DOHH2 (cell line): Measurements from ENCODE around the gene TDRD7.

Experiments
- H3F3A ChIP-seq: fragments of 200-600 bp; sonication (generic), shearing (Covaris generic); 2 replicates; pipeline ENCODE4 v1.6.0; 2016; ENCODE audit warnings: antibody characterized with exemption, mild to moderate bottlenecking; ENCODE audit not compliant: control insufficient read depth, insufficient read depth
- H3K27ac ChIP-seq: fragments of 200-600 bp; sonication (generic); 2 replicates; pipeline ENCODE4 v1.5.1; 2014; ENCODE audit warnings: low read depth, mild to moderate bottlenecking, low read length, moderate library complexity
- H3K27me3 ChIP-seq: fragments of 200-600 bp; sonication (generic); 2 replicates; pipeline ENCODE4 v1.6.1; 2014; ENCODE audit warnings: mild to moderate bottlenecking, low read length, mixed read lengths; ENCODE audit not compliant: control insufficient read depth
- H3K36me3 ChIP-seq: fragments of 200-600 bp; sonication (generic); 2 replicates; pipeline ENCODE4 v1.6.1; 2014; ENCODE audit warnings: mild to moderate bottlenecking, low read length, moderate library complexity, mixed read lengths; ENCODE audit not compliant: control insufficient read depth
- H3K4me1 ChIP-seq: fragments of 200-600 bp; sonication (generic); 2 replicates; pipeline ENCODE4 v1.6.1; 2014; ENCODE audit warnings: mild to moderate bottlenecking, low read length, mixed read lengths; ENCODE audit not compliant: control insufficient read depth
- H3K4me2 ChIP-seq: fragments of 200-600 bp; sonication (generic); 2 replicates; pipeline ENCODE4 v1.6.0; 2014; ENCODE audit warnings: mild to moderate bottlenecking, low read length, moderate library complexity
- H3K4me3 ChIP-seq: fragments of 200-600 bp; sonication (generic); 2 replicates; pipeline ENCODE4 v1.5.1; 2014; ENCODE audit warnings: mild to moderate bottlenecking, low read length, mixed read lengths
- H3K79me2 ChIP-seq: fragments of 200-600 bp; sonication (generic); 2 replicates; pipeline ENCODE4 v1.6.1; 2014; ENCODE audit warnings: mild to moderate bottlenecking, low read length, mixed read lengths; ENCODE audit not compliant: control insufficient read depth
- H3K9me2 ChIP-seq: fragments of 200-600 bp; sonication (generic); replicated peaks from 2 replicates; pipeline ENCODE4 v1.6.1; 2014; ENCODE audit warnings: mild to moderate bottlenecking, low read length, mixed read lengths; ENCODE audit not compliant: control insufficient read depth
- H3K9me3 ChIP-seq: fragments of 200-600 bp; sonication (generic); 2 replicates; pipeline ENCODE4 v1.6.1; 2014; ENCODE audit warnings: antibody characterized with exemption, low read length, mixed read lengths; ENCODE audit not compliant: control insufficient read depth, insufficient read depth
- H4K20me1 ChIP-seq: fragments of 200-600 bp; sonication (generic); 2 replicates; pipeline ENCODE4 v1.6.0; 2014; ENCODE audit warnings: low read depth, mild to moderate bottlenecking, antibody characterized with exemption, low read length, moderate library complexity; ENCODE audit not compliant: control insufficient read depth, insufficient read depth
- CTCF ChIP-seq: fragments of 200-600 bp; sonication (generic); IDR thresholded peaks from one replicate; pipeline ENCODE4 v1.5.1; 2014; ENCODE audit warnings: antibody characterized with exemption, mild to moderate bottlenecking, low read depth, low read length; ENCODE audit not compliant: poor library complexity, severe bottlenecking
- EZH2phosphoT487 ChIP-seq: fragments of 200-600 bp; sonication (generic); IDR thresholded peaks from 2 replicates; pipeline ENCODE4 v1.6.1; 2017; ENCODE audit warnings: borderline replicate concordance, mild to moderate bottlenecking, antibody characterized with exemption, low read length, moderate library complexity, mixed read lengths

The TDRD7 gene

GRCh38 chr9:97366889-97367288 lies 45.0 kb upstream of the TDRD7 start:
- H3K9me2 ChIP-seq, result no peaks in the 10 kb centered on the region
- no peaks in the 10 kb centered on the region for H3K9me3 ChIP-seq
- no peaks in the 10 kb centered on the region for H3K79me2 ChIP-seq
- H3K27ac ChIP-seq, result no peak overlapping the region
- no peaks in the 10 kb centered on the region for H3K27me3 ChIP-seq
- H3F3A ChIP-seq, result no peaks in the 10 kb centered on the region
- H3K4me1 ChIP-seq, result no peaks in the 10 kb centered on the region
- no peak overlapping the region for H3K4me3 ChIP-seq
- TF ChIP-seq EZH2phosphoT487 (no peak), CTCF (no peak)
- no peaks in the 10 kb centered on the region for H4K20me1 ChIP-seq
- no peaks in the 10 kb centered on the region for H3K36me3 ChIP-seq
- H3K4me2 ChIP-seq, result no peak overlapping the region

GRCh38 chr9:97367729-97368128 lies 44.2 kb upstream of the TDRD7 start:
- H3K36me3 ChIP-seq, result no peaks in the 10 kb centered on the region
- no peaks in the 10 kb centered on the region for H3K4me1 ChIP-seq
- no peak overlapping the region for H3K4me3 ChIP-seq
- H3F3A ChIP-seq, result no peaks in the 10 kb centered on the region
- no peaks in the 10 kb centered on the region for H3K9me2 ChIP-seq
- no peaks in the 10 kb centered on the region for H3K27me3 ChIP-seq
- H4K20me1 ChIP-seq, result no peaks in the 10 kb centered on the region
- no peak overlapping the region for H3K27ac ChIP-seq
- no peak for TF ChIP-seq CTCF
- TF ChIP-seq EZH2phosphoT487, result no peak
- H3K79me2 ChIP-seq, result no peaks in the 10 kb centered on the region
- no peaks in the 10 kb centered on the region for H3K9me3 ChIP-seq
- no peak overlapping the region for H3K4me2 ChIP-seq

- no peak for TF ChIP-seq EZH2phosphoT487
- no peak for TF ChIP-seq CTCF
Observed at GRCh38 chr9:97368964-97369363, 42.9 kb upstream of the TDRD7 start.

GRCh38 chr9:97372580-97372979 lies 39.3 kb upstream of the TDRD7 start:
- no peaks in the 10 kb centered on the region for H3K27me3 ChIP-seq
- H3K79me2 ChIP-seq, result no peaks in the 10 kb centered on the region
- H4K20me1 ChIP-seq, result no peaks in the 10 kb centered on the region
- H3K4me2 ChIP-seq, result no peak overlapping the region
- H3F3A ChIP-seq, result no peaks in the 10 kb centered on the region
- H3K9me3 ChIP-seq, result no peaks in the 10 kb centered on the region
- H3K4me1 ChIP-seq, result no peaks in the 10 kb centered on the region
- no peaks in the 10 kb centered on the region for H3K9me2 ChIP-seq
- no peak overlapping the region for H3K27ac ChIP-seq
- no peak overlapping the region for H3K4me3 ChIP-seq
- no peaks in the 10 kb centered on the region for H3K36me3 ChIP-seq
- TF ChIP-seq EZH2phosphoT487 (no peak), CTCF (no peak)

More at GRCh38 chr9:97368964-97369363, 42.9 kb upstream of the TDRD7 start:
- Histone ChIP-seq H3K4me2 (no peak overlapping the region), H3K9me2 (no peaks in the 10 kb centered on the region), H3F3A (no peaks in the 10 kb centered on the region), H3K9me3 (no peaks in the 10 kb centered on the region), H3K36me3 (no peaks in the 10 kb centered on the region), H3K4me1 (no peaks in the 10 kb centered on the region), H3K4me3 (no peak overlapping the region), H3K27ac (no peak overlapping the region), H3K79me2 (no peaks in the 10 kb centered on the region), H4K20me1 (no peaks in the 10 kb centered on the region), H3K27me3 (no peaks in the 10 kb centered on the region)
